Mesenchymal stem cell (in vitro differentiated cells and primary cell): ENCODE data around the gene JPT2.

Experiments
- DNase-seq: peaks from one replicate; pipeline ENCODE4 v3.0.0-alpha.2; 2013
- H2AFZ ChIP-seq: one replicate; pipeline ENCODE4 v1.6.1; 2013; ENCODE audit warnings: low read depth, mild to moderate bottlenecking, control low read depth, inconsistent platforms, low read length, moderate library complexity
- H2AK5ac ChIP-seq: 2 replicates; pipeline ENCODE4 v1.6.1; 2013; ENCODE audit warnings: low read length, moderate library complexity, mild to moderate bottlenecking, inconsistent platforms; ENCODE audit not compliant: severe bottlenecking
- H2BK120ac ChIP-seq: one replicate; pipeline ENCODE4 v1.6.1; 2013; ENCODE audit warnings: low read depth, mild to moderate bottlenecking, inconsistent platforms, low read length, moderate library complexity
- H2BK12ac ChIP-seq, 2 experiments: one replicate each; pipeline ENCODE4 v1.6.1; 2013; ENCODE audit warnings: inconsistent platforms in 2 of 2, low read length in 2 of 2, mild to moderate bottlenecking in 2 of 2, moderate library complexity in 2 of 2, control low read depth in 1 of 2
- H2BK15ac ChIP-seq: one replicate; pipeline ENCODE4 v1.6.1; 2013; ENCODE audit warnings: mild to moderate bottlenecking, low read depth, inconsistent platforms; ENCODE audit not compliant: poor library complexity, severe bottlenecking
- H2BK5ac ChIP-seq: 2 replicates; pipeline ENCODE4 v1.6.1; 2013; ENCODE audit warnings: low read depth, mild to moderate bottlenecking, low read length, control low read depth, inconsistent platforms; ENCODE audit not compliant: poor library complexity, severe bottlenecking
- H3K14ac ChIP-seq, 2 experiments: one replicate each; pipeline ENCODE4 v1.6.1; 2013; ENCODE audit warnings: inconsistent platforms in 2 of 2, low read length in 2 of 2, control low read depth in 1 of 2, mild to moderate bottlenecking in 1 of 2, moderate library complexity in 1 of 2
- H3K18ac ChIP-seq, 2 experiments: one replicate each; pipeline ENCODE4 v1.6.1; 2013; ENCODE audit warnings: inconsistent platforms in 2 of 2, low read length in 2 of 2, control low read depth in 1 of 2, low read depth in 1 of 2, mild to moderate bottlenecking in 1 of 2
- H3K23ac ChIP-seq, 2 experiments: one replicate each; pipeline ENCODE4 v1.6.1; 2013; ENCODE audit warnings: inconsistent platforms in 2 of 2, low read length in 2 of 2, mild to moderate bottlenecking in 2 of 2, moderate library complexity in 2 of 2, control low read depth in 1 of 2
- H3K27ac ChIP-seq: 2 replicates; pipeline ENCODE4 v1.5.1; 2013; ENCODE audit warnings: mild to moderate bottlenecking, moderate library complexity, low read length, control low read depth, inconsistent platforms; ENCODE audit not compliant: poor library complexity, severe bottlenecking
- H3K27me3 ChIP-seq, 2 experiments: 2 replicates each; pipeline versions ENCODE4 v1.6.1 to v1.7.0; 2013; ENCODE audit warnings: low read length in 2 of 2, mild to moderate bottlenecking in 2 of 2, moderate library complexity in 2 of 2, control low read depth in 1 of 2, inconsistent platforms in 1 of 2; ENCODE audit not compliant: control insufficient read depth in 1 of 2, insufficient read depth in 1 of 2
- H3K36me3 ChIP-seq, 2 experiments: 2 replicates each; pipeline versions ENCODE4 v1.6.1 to v1.7.0; 2013; ENCODE audit warnings: low read length in 2 of 2, control low read depth in 1 of 2, inconsistent platforms in 1 of 2, low read depth in 1 of 2, mild to moderate bottlenecking in 1 of 2; ENCODE audit not compliant: insufficient read depth in 2 of 2, control insufficient read depth in 1 of 2
- H3K4ac ChIP-seq, 2 experiments: one replicate each; pipeline ENCODE4 v1.6.1; 2013; ENCODE audit warnings: inconsistent platforms in 2 of 2, low read length in 2 of 2, mild to moderate bottlenecking in 2 of 2, moderate library complexity in 2 of 2, control low read depth in 1 of 2, low read depth in 1 of 2
- H3K4me1 ChIP-seq: 2 replicates; pipeline ENCODE4 v1.6.1; 2013; ENCODE audit warnings: low read depth, low read length, control low read depth; ENCODE audit not compliant: control insufficient read depth, insufficient read depth
- H3K4me2 ChIP-seq: 2 replicates; pipeline ENCODE4 v1.6.1; 2013; ENCODE audit warnings: low read length, mild to moderate bottlenecking, inconsistent platforms; ENCODE audit not compliant: poor library complexity, severe bottlenecking
- H3K4me3 ChIP-seq, 2 experiments: 2 replicates each; pipeline versions ENCODE4 v1.5.1 to v1.7.0; 2013; ENCODE audit warnings: low read length in 2 of 2, mild to moderate bottlenecking in 2 of 2, control low read depth in 1 of 2, low read depth in 1 of 2; ENCODE audit not compliant: insufficient read depth in 1 of 2
- H3K79me1 ChIP-seq: replicated peaks from 2 replicates; pipeline ENCODE4 v1.6.1; 2013; ENCODE audit warnings: mild to moderate bottlenecking, control low read depth, low read length, inconsistent platforms; ENCODE audit not compliant: poor library complexity, severe bottlenecking
- H3K9ac ChIP-seq: 2 replicates; pipeline ENCODE4 v1.7.0; 2013; ENCODE audit warnings: mild to moderate bottlenecking, low read length, moderate library complexity
- H3K9me3 ChIP-seq: 2 replicates; pipeline ENCODE4 v1.7.0; 2013; ENCODE audit warnings: mild to moderate bottlenecking, low read length; ENCODE audit not compliant: control insufficient read depth
- H4K8ac ChIP-seq: one replicate; pipeline ENCODE4 v1.6.1; 2013; ENCODE audit warnings: inconsistent platforms, mild to moderate bottlenecking, low read length, moderate library complexity
- H4K91ac ChIP-seq: one replicate; pipeline ENCODE4 v1.6.1; 2013; ENCODE audit warnings: mild to moderate bottlenecking, low read length, inconsistent platforms
- WGBS: methylation state at CpG from one replicate; pipeline ENCODE4 v1.1.7; 2013; ENCODE audit warnings: mixed read lengths; 5-methylcytosine and 5-hydroxymethylcytosine counted together

The JPT2 gene

DNA sequence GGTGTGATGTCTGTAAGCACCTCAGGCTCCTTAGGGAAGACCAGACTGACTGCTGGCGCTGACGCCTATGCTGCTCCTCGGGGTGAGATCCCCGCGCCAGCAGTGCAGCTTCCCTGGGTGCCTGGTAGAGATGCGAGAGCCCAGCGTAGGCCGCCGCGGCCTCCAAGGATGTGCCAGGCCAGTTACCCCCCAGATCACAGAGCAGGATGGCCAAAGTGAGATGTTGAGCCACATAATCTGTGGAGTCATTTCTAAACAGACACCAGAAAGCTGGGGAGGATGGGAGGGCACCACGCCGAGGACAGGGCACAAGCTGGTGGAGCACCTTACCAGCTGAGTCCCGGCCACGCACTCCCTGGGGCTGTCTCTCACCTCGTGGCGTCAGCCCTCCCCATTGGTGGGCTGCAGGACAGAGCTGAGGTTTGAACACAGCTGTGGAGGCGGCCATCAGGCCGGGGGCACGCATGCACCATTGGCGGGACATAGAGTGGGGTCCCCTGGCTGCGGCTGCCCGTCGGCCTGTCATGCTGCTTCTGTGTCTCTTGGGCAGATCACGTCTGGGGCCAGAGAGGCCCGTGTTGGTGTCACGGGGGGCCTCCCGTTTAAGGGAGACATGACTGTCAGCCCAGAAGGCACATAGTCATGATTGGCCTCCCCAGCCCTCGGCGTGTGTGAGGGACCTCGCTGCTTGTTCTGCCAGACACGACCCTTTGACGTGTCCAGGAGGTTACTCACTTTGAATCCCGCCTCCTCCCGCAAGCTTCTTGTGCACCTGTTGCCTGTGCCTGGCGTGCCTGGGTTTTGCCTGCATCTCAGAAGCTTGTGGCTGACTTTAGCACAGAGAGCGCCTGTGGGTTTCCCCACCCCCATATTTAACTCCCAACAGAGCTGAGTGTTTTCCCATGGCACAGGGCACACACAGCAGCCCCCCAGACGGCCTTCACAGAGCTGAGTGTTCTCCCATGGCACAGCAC lies 49.9 kb downstream of the JPT2 start:
- Histone ChIP-seq H3K4ac (no peak overlapping the region), H3K9me3 (no peaks in the 10 kb centered on the region), H3K36me3 (peaks cover 59 to 72% of the 10 kb centered on the region in 2 experiments), H3K27me3 (no peaks in the 10 kb centered on the region), H3K27ac (no peak overlapping the region), H3K4me2 (no peak overlapping the region), H3K23ac (no peak overlapping the region), H2BK12ac (no peak overlapping the region), H3K14ac (no peak overlapping the region), H2BK15ac (no peak overlapping the region), H2AK5ac (no peak overlapping the region), H3K4me1 (peaks cover 7% of the 10 kb centered on the region), H4K8ac (no peak overlapping the region), H4K91ac (no peak overlapping the region), H3K9ac (no peak overlapping the region), H2AFZ (no peak overlapping the region), H3K4me3 (no peak overlapping the region), H3K79me1 (peaks cover 51% of the 10 kb centered on the region), H2BK120ac (no peak overlapping the region), H2BK5ac (no peak overlapping the region), H3K18ac (no peak overlapping the region)
- WGBS = 97% methylated on average over 37 of the region's 37 CpGs
- DNase-seq = no peak

DNA sequence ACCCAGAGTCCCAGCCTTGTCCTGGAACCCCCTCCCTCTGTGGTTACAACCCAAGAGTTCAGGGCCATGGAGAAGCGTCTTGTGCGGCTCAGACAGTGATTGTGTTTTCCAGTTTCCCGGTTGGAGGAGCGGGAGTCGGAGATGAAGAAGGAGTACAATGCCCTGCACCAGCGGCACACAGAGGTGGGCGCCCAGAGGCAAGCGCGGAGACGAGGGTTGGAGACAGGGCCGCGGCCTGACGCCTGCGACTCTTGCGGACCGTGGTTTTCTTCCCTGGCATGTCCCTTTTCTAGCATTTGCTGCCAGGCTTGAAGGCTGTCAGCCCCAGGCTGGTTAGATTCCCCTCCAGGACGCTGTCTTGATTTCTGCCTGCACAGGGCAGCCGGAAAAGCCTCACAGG lies 50.9 kb downstream of the JPT2 start:
- H3K4me2 ChIP-seq = no peak overlapping the region
- H3K79me1 ChIP-seq = peaks cover 58% of the 10 kb centered on the region
- peaks cover 70 to 83% of the 10 kb centered on the region in 2 experiments for H3K36me3 ChIP-seq
- no peak overlapping the region for H3K23ac ChIP-seq
- peaks cover 3% of the 10 kb centered on the region for H3K4me1 ChIP-seq
- no peak overlapping the region for H2BK5ac ChIP-seq
- H3K4me3 ChIP-seq = no peak overlapping the region
- H2AK5ac ChIP-seq = no peak overlapping the region
- no peak overlapping the region for H3K9ac ChIP-seq
- no peak overlapping the region for H3K4ac ChIP-seq
- H3K27me3 ChIP-seq = no peaks in the 10 kb centered on the region
- no peak overlapping the region for H3K27ac ChIP-seq
- no peak overlapping the region for H2BK12ac ChIP-seq
- H2BK15ac ChIP-seq = no peak overlapping the region
- no peaks in the 10 kb centered on the region for H3K9me3 ChIP-seq
- H2BK120ac ChIP-seq = no peak overlapping the region
- no peak overlapping the region for H4K8ac ChIP-seq
- H2AFZ ChIP-seq = no peak overlapping the region
- no peak overlapping the region for H4K91ac ChIP-seq
- H3K14ac ChIP-seq = no peak overlapping the region
- no peak overlapping the region for H3K18ac ChIP-seq
- no peak for DNase-seq
- 96% methylated on average over 18 of the region's 18 CpGs for WGBS

DNA sequence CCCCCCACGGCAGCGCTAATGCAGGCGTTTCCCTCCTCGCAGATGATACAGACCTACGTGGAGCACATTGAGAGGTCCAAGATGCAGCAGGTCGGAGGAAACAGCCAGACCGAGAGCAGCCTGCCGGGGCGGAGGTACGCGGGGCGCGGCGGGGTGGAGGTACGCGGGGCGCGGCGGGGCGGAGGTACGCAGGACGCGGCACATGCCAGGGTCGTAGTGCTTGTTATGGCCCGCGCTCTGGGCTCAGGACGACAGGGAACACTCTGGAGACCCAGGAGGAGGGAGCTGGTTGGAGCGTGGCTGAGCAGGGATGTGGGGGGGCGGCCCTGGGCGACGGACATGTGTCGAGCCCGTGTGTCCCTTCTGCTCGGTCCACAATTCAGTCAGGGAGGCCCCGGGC lies 51.4 kb downstream of the JPT2 start:
- Histone ChIP-seq H3K27ac (no peak overlapping the region), H4K91ac (no peak overlapping the region), H3K4me3 (no peak overlapping the region), H2BK15ac (no peak overlapping the region), H2BK120ac (no peak overlapping the region), H3K79me1 (peaks cover 58% of the 10 kb centered on the region), H3K23ac (no peak overlapping the region), H3K4me2 (no peak overlapping the region), H2AK5ac (no peak overlapping the region), H3K9me3 (no peaks in the 10 kb centered on the region), H2BK5ac (no peak overlapping the region), H2AFZ (no peak overlapping the region), H3K4ac (no peak overlapping the region), H2BK12ac (no peak overlapping the region), H3K9ac (no peak overlapping the region), H4K8ac (no peak overlapping the region), H3K14ac (no peak overlapping the region), H3K27me3 (no peaks in the 10 kb centered on the region), H3K36me3 (peaks cover 74 to 83% of the 10 kb centered on the region in 2 experiments), H3K18ac (no peak overlapping the region), H3K4me1 (peaks cover 1% of the 10 kb centered on the region)
- no peak for DNase-seq
- WGBS = 96% methylated on average over 35 of the region's 35 CpGs

DNA sequence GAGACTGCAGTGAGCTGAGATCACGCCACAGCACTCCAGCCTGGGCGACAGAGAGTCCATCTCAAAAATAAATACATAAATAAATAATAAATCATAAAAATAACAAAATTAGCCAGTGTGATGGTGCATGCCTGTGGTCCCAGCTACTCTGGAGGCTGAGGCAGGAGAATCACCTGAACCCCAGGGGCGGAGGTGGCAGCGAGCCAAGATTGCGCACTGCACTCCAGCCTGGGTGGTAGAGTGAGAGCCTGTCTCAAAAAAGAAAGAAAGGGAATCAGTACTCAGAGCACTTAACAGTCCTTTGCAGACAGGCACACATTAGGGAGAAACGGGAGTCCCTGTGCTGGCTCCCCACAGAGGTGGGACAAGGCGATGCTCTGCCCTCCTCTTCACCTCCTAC lies 53.0 kb downstream of the JPT2 start:
- Histone ChIP-seq H2AFZ (no peak overlapping the region), H3K18ac (no peak overlapping the region), H4K91ac (no peak overlapping the region), H3K36me3 (peaks cover 79 to 90% of the 10 kb centered on the region in 2 experiments), H2BK5ac (no peak overlapping the region), H3K4me3 (no peak overlapping the region), H3K4ac (no peak overlapping the region), H3K14ac (no peak overlapping the region), H2BK12ac (no peak overlapping the region), H2AK5ac (no peak overlapping the region), H3K23ac (no peak overlapping the region), H3K9me3 (no peaks in the 10 kb centered on the region), H3K9ac (no peak overlapping the region), H3K27me3 (no peaks in the 10 kb centered on the region), H2BK120ac (no peak overlapping the region), H3K4me1 (peaks cover 1% of the 10 kb centered on the region), H3K27ac (no peak overlapping the region), H4K8ac (no peak overlapping the region), H2BK15ac (no peak overlapping the region), H3K4me2 (no peak overlapping the region), H3K79me1 (peaks cover 58% of the 10 kb centered on the region)
- over 99% methylated on average over 5 of the region's 7 CpGs for WGBS
- DNase-seq = no peak
